Activated T-helper 1 cell treated with anti-CD3 and anti-CD28 coated beads, Interleukin-2, amount 50 U/mL, for 16 hours (primary cell): ENCODE data around the gene STAT5A.
"Not testable (repeated sequence)": the region's sequence is repeated elsewhere in the genome, so short reads cannot be mapped to it uniquely, and the experiment has no call there.

ENCODE experiments used
- DNase-seq, 2 donors: peaks; one replicate each; pipeline ENCODE4 v3.0.0-alpha.2; 2020; ENCODE audit warnings: low read depth in 1 of 2, low spot score in 1 of 2

The STAT5A gene

DNA sequence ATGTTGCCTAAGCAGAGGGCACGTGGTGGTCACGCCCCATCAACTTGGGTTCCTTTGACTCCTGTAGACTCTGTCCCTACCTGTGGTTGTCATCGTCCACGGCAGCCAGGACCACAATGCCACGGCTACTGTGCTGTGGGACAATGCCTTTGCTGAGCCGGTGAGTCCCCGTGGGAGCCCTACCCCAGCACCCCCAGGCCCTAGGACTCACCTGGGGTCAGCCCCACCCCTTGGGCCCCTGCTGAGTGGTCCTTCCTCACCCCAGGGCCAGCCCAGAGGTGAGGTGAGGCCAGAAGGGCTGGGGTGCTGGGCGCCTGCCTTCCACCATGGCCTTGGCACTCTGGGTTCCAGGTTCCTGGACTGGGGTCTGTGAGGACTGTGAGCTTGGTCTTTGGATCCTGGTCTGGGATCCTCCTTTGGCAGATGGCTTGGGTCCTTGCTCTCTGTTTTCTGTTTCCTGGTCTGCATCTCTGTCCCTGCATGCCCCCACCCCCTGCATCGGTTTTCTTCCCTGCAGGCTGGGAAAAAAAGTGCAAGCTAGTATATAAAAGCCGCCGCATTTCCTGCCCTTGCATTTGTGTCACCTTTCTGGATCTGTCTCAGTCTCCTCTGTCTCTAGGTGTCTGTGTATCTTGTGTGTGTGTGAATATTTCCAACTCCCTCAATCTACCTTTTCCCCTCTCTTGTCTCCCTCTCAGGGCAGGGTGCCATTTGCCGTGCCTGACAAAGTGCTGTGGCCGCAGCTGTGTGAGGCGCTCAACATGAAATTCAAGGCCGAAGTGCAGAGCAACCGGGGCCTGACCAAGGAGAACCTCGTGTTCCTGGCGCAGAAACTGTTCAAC is 17.5 kb downstream of the STAT5A start:
- no peak for DNase-seq

DNA sequence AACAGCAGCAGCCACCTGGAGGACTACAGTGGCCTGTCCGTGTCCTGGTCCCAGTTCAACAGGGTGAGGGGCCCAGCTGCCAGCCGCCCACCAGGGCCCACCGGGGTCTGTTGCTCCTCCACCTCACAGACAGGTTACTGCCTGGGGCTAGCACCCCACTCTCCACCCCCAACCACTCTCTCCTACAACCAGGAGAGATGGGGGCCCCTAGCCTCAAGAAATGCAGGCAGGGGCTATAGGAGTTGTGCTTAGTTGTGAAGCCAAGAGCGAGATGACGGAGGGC is 18.0 kb downstream of the STAT5A start:
- DNase-seq: no peak

DNA sequence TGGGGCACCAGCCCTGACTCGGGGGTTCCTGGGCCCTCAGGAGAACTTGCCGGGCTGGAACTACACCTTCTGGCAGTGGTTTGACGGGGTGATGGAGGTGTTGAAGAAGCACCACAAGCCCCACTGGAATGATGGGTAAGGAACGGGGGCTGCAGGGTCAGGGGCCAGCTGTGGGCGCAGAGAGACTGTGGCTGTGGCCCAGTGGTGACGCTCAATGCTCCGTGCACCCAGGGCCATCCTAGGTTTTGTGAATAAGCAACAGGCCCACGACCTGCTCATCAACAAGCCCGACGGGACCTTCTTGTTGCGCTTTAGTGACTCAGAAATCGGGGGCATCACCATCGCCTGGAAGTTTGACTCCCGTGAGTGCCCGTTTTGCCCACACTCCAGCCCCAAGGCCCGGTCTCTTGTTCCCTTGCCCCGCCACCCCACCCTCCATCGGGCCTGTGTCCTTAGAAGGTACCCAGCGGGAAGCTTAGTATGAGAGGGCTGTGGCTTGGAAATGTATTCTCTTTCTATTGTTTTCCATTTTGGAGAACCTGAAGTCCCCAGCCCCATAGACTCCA is 19.1 kb downstream of the STAT5A start:
- no peak for DNase-seq

DNA sequence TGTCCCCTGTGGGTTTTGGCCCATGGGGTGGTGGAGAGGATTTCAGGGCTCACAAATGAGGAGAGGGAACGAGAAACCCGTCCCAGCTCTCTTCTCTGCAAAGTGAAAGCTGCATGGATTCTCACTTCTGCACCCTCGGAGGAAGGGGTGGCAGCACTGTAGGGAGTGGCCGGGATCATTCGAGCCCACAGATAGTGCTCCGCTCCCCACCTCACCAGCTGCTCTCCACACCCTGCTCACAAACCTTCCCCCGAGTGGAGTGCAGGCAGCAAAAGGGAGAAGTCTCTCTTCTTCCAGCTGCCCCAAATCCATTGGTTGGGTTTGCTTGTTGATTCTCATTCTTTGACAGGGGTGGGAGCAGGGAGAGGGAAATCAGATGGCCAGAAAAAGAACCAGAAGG is 20.1 kb downstream of the STAT5A start:
- no peak for DNase-seq

DNA sequence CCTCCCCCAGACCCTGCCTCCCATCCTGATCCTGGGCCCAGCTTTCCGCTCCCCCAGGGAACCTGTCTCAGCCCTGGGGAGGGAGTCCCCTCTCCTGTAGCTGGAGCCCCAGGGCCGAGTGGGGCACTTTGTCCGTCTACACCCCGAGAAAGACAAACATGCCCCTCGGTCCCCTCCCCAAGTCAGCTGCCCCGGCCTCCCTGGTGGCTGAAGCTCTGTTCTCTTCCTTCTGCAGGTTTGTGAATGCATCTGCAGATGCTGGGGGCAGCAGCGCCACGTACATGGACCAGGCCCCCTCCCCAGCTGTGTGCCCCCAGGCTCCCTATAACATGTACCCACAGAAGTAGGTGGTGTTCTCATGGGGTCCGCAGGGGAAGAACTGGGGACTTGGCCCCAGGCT is 20.8 kb downstream of the STAT5A start:
- no peak for DNase-seq

DNA sequence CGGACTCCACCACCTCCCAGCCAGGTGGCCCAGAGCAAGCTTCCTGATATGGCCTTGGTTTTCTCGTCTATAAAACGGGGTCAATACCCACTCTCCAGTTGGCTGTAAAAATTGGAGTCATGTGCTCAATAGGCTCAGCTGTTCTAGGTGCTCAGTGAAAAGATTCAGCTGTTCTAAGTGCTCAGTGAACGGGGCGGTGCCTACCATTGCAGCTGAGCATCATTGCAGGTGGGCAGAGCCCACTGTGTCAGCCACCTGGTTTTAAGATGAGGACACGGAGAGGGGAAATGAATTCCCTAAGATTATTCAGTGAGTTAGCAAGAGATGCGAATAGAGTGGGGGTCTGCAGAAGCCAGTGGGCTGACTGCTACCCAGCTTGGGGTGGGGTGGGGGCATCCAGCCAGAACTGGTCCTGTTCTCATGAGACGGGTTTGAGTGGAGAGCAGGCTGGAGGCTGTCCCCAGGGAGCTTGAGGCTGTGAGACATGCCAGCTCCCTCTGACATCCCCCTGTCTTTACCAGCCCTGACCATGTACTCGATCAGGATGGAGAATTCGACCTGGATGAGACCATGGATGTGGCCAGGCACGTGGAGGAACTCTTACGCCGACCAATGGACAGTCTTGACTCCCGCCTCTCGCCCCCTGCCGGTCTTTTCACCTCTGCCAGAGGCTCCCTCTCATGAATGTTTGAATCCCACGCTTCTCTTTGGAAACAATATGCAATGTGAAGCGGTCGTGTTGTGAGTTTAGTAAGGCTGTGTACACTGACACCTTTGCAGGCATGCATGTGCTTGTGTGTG is 21.9 kb downstream of the STAT5A start:
- DNase-seq: no peak

DNA sequence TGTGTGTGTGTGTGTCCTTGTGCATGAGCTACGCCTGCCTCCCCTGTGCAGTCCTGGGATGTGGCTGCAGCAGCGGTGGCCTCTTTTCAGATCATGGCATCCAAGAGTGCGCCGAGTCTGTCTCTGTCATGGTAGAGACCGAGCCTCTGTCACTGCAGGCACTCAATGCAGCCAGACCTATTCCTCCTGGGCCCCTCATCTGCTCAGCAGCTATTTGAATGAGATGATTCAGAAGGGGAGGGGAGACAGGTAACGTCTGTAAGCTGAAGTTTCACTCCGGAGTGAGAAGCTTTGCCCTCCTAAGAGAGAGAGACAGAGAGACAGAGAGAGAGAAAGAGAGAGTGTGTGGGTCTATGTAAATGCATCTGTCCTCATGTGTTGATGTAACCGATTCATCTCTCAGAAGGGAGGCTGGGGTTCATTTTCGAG is 22.5 kb downstream of the STAT5A start:
- no peak for DNase-seq

DNA sequence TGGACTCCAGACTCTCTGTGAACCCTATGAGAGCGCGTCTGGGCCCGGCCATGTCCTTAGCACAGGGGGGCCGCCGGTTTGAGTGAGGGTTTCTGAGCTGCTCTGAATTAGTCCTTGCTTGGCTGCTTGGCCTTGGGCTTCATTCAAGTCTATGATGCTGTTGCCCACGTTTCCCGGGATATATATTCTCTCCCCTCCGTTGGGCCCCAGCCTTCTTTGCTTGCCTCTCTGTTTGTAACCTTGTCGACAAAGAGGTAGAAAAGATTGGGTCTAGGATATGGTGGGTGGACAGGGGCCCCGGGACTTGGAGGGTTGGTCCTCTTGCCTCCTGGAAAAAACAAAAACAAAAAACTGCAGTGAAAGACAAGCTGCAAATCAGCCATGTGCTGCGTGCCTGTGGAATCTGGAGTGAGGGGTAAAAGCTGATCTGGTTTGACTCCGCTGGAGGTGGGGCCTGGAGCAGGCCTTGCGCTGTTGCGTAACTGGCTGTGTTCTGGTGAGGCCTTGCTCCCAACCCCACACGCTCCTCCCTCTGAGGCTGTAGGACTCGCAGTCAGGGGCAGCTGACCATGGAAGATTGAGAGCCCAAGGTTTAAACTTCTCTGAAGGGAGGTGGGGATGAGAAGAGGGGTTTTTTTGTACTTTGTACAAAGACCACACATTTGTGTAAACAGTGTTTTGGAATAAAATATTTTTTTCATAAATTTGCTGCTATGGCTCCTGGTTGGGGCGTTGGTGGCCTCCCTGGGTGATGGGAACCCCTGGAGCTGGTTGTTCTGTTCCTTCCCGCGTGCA is 23.1 kb downstream of the STAT5A start:
- no peak for DNase-seq

DNA sequence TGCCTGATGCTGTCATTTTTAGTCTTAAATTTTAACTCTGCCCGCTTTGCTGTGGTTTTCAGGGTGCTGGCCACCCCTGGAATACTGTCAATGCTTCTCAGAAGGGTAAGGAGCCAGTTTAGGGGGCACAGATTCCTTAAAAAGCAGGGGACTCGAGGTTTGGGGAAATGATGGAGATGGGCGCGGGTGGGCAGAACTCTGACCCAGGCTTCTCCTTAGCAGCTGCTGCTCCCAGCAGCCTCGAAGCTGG is 23.7 kb downstream of the STAT5A start:
- no peak for DNase-seq

DNA sequence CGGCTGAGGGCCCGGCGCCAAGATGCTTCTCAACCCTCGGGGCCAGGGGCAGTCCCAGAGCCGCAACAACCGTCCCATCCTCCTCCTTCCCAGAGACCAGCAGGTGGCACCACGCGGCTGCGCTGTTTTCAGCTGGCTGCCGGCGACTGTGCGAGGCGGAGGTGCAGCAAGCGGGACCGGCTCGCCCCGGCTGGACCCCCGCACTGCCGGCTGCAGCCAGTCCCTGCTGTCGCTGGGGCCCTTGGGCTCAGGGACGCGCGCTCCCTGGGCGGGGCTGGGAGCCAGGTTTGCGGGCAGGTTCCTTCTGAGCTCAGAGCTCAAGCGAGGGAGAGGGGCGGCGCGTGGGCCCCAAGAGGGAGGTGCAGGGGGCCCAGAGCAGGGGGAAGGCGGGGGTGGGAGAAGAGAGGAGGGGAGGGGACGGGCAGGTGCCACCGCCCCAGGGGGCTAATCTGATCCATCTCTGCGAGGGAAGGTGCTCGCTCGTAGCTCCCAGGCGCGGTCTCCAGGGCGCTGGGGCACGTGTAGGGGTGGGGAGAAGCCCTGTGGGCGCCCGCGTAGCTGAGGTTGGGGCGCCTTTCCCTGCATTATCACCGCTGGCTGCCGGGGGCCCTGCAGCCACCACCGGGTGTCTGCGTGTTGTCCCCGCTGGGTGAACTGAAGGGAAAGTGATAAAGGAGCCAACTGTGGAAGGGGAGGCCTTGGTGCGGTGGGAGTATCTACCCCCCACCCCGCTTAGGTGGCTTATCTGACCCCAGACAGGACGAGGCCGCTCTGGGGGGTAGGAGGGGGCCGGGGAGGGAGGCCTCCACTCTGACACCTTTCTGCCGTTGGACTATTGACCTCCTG is 24.2 kb downstream of the STAT5A start:
- peak; percentile 58 to 65 for DNase-seq

DNA sequence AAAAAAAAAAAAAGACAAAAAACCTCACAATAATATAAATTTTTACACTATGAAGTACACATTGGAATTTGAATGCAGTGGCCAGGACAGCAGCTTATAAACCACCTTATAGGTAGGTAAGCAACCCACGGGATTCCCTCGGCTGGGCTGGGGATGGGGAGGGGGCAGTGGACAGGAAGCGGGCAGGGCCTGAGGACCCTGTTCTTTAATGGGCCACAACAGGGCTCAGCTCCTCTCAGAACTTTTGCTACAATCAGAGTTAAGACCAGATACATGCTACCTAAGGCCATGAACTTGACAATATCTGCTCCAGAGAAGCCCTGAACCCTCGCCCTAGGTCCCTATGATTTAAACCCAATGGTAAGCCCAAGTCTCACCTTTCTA is 25.1 kb downstream of the STAT5A start:
- DNase-seq: no peak

DNA sequence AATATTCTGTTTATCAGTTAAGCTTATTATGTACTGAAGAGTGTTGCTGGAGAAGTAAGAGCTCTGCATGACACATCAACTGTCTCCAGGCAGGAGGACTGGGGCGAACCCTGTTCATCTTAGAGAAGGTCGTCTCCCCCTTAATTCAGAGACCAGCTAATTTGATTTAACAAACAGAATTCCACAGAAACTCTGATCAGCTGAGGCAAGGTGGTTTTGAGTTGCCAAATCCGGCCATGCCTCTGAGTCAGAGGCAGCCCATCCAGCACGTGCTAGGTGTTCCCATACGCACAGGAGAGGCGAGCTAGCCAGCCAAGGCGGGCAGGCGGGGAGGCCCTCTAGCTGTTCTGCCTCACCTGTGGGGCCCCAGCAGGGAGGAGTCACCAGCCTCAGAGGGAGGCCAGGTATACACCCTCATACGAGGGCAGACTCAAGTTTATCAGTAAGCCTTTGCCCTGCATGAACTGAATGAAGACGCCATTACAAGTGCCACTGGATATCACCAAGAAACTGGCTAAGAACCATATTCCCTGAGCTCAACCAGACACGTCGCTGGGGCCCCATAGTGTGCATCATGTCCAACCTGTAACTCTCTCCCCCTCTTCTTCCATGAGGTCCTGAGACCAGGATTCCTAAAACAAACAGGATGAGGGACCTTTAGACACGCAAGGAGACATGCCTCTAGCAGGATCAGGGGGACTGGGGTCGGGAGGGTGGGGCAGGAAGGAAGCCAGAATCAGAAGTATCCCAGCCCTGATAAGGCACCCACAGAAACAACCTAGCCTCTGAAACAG is 25.7 kb downstream of the STAT5A start:
- DNase-seq: no peak

DNA sequence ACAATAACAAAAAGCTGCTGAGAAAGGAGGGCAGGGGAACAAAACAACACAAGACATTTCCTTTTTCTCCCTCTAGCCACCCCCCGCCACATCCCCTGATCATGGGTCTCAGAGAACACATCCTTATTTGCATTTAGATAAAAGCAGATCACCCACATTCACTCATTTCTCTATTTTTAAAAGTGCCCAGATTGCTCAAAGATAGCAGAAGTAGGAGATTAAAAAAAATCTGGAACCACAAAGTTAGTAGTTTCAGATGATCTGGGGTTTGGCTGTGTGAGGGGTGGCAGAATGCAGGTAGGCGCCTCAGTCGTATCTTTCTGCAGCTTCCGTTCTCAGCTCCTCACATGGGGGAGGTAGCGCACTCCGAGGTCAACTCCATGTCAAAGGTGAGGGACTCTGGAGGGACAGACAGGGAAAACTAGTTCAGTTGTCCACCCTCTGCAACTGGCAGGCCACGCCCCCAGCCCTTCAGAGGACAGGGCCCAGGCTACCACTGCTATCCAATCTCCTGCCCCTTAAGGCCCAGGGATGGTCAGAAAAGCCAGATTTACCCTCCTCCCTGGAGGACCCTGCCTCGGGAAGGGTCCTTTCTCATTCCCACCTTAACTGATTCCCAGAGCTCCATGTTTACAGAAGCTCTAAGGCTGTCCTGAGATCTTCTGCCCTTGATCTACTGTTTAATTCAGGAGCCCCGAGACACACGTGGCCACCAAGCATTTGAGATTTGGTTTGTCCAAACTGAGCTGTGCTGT is 27.3 kb downstream of the STAT5A start:
- no peak for DNase-seq

DNA sequence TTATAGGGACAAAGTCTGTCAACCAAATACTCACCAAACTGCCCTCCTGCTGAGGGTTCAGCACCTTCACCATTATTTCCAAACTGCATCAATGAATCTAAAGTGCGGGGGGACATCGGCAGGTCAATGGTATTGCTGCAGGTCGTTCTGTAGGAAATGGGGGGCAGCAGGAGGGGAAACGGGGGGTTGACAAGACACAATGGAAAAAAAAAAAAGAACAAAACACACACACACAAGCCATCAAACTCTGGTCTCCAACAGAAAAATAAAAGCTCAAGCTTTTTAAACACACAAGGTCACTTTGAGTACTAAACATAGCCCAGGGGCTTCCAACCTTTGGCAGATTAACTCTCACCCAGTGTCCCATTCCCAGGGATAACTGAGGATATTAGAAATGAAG is 28.5 kb downstream of the STAT5A start:
- DNase-seq: no peak

DNA sequence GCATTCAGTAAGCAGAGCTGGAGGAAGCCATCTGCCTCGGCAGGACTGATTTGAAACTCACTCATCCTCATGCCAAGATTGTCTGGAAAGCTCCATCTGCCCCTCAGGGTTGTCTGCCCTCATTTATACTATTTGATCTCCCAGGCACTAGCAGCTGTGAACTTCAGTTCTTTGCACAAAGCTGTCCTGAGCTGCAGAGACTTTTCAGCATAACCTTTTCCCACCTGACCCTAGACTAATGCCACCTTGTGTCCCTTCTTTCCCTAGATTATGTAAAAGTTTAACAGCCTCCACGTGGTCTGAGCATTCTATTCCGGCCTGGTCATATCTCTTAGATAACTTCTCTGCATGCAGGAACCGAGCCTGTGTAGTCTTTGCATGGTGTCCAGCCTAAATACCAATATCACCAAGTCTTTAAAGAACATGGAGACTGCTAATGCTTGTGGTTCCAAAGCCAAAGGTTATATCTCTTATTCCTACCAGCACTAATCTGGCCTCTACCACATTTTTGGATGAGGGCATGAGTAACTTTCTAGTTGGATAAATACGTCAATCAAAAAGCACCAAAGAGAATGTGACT is 29.1 kb downstream of the STAT5A start:
- DNase-seq: no peak

DNA sequence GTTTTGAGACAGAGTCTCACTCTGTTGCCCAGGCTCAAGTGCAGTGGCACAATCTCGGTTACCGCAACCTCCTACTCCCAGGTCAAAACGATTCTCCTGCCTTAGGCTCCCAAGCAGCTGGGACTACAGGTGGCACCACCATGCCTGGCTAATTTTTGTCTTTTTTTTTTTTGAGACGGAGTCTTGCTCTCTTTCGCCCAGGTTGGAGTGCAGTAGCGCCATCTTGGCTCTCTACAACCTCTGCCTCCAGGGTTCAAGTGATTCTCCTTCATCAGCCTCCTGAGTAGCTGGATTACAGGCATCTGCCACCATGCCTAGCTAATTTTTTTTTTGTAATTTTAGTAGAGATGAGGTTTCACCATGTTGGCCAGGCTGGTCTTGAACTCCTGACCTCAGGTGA is 29.7 kb downstream of the STAT5A start:
- DNase-seq: not testable (repeated sequence)

DNA sequence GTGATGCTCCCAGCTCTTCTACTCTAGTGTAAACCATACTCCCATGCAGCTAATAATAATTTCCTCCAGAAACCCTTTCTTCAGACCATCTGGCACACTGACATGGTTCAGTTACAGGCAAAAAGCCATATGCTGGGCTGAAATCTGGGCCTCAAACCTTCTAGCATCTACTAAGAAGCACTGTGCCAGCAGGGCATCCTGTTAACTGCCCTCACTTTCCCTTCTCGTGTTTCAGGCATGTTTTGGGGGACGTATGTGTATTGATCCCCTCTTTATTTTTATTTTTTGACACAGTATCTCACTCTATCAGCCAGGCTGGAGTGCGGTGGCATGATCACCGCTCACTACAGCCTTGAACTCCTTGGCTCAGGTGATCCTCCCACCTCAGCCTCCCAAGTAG is 33.3 kb downstream of the STAT5A start:
- DNase-seq: no peak

DNA sequence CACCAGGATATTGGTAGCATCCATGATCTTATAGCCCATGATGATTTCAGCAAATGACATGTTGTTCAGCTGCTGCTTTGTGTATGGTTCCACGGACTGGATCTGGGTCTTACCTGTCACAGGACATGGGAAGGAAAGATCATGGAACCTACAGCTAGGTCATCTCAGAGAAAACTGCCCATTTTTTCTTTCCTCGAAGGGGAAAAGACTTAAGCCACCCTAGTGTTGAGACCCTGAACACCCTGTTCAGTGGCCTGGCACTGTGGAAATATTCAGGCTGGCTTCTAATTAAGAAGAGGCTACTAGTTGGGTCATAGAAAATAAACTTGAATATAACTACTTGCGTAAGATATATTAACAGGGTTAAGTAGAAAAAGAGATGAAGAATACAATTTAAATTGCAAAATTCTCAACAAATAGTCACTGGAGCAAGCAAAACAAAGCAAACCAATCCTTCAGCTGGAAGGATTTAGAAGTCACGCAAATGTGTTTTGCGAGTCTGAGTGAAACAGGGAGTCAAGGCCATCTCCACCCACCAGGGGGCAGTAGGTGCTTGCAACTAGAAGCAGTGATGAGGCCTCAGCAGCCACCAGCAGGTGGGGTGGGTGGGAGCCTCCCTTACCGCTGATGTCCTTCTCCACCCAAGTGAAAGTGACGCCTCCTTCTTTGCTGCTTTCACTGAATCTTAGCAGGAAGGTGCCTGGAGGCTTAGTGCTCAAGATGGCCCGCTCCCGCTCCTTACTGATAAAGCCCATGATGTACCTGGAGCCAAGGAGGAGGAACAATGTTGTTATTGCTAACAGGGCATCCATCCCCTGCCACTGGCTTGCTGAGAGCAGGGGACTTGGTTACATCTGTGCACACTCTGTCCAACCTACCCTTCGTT is 34.3 kb downstream of the STAT5A start:
- peak; percentile 87 to 92 for DNase-seq
